Panc1 (cell line): ENCODE measurements around the gene MAP2K5.

Experiments used
- POLR2AphosphoS5 ChIP-seq: IDR thresholded peaks from 2 replicates; pipeline ENCODE4 v1.6.1; 2012; ENCODE audit warnings: mild to moderate bottlenecking, low read depth, low read length, moderate library complexity
- SIN3A ChIP-seq: IDR thresholded peaks from 2 replicates; pipeline ENCODE4 v1.6.1; 2012; ENCODE audit warnings: low read depth, mild to moderate bottlenecking, low read length, moderate library complexity, borderline replicate concordance; ENCODE audit not compliant: insufficient read depth
- TF ChIP-seq, protein P1 (sequence below): fragments of 450-650 bp; IDR thresholded peaks from 2 replicates; pipeline ENCODE4 v1.5.1; 2017; ENCODE audit warnings: mild to moderate bottlenecking

DNA sequence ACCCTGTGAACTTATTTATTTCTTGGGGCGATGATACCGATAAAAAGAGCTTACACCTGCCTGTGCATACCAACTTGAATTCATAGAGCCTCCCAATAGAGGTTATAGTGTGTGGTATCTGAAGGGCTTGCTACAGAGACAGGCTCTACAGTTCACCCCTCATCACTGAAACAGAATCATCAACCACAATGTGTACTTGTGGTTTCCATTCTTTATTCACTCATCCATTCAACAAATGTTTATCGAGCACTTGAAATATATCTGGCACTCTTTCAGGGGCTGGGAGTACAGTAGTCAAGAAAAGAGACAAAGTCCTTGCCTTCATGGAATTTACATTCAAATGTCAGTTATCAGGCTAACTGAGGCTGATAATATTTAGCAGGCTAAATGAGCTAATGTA, 148.4 kb downstream of the MAP2K5 start:
- TF ChIP-seq, protein P1, sequence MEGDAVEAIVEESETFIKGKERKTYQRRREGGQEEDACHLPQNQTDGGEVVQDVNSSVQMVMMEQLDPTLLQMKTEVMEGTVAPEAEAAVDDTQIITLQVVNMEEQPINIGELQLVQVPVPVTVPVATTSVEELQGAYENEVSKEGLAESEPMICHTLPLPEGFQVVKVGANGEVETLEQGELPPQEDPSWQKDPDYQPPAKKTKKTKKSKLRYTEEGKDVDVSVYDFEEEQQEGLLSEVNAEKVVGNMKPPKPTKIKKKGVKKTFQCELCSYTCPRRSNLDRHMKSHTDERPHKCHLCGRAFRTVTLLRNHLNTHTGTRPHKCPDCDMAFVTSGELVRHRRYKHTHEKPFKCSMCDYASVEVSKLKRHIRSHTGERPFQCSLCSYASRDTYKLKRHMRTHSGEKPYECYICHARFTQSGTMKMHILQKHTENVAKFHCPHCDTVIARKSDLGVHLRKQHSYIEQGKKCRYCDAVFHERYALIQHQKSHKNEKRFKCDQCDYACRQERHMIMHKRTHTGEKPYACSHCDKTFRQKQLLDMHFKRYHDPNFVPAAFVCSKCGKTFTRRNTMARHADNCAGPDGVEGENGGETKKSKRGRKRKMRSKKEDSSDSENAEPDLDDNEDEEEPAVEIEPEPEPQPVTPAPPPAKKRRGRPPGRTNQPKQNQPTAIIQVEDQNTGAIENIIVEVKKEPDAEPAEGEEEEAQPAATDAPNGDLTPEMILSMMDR, result no peak
- TF ChIP-seq POLR2AphosphoS5 (no peak), SIN3A (no peak)
